GM21367 (cell line): ENCODE measurements around the gene IKZF3.
"Not testable (repeated sequence)": the region's sequence is repeated elsewhere in the genome, so short reads cannot be mapped to it uniquely, and the experiment has no call there.

ENCODE experiments used
- ATAC-seq: cut with Tn5 transposase; IDR thresholded peaks from one replicate; pipeline ENCODE4 v1.9.1; 2021; ENCODE audit not compliant: unreplicated experiment

Gene IKZF3

GRCh38 chr17:39861235-39861634, 2.9 kb downstream of the IKZF3 start:
- ATAC-seq, result no peak

GRCh38 chr17:39855911-39856649, 8.0 kb downstream of the IKZF3 start:
- not testable (repeated sequence) for ATAC-seq

- no peak for ATAC-seq
Observed at GRCh38 chr17:39854909-39855308, 9.2 kb downstream of the IKZF3 start.

DNA sequence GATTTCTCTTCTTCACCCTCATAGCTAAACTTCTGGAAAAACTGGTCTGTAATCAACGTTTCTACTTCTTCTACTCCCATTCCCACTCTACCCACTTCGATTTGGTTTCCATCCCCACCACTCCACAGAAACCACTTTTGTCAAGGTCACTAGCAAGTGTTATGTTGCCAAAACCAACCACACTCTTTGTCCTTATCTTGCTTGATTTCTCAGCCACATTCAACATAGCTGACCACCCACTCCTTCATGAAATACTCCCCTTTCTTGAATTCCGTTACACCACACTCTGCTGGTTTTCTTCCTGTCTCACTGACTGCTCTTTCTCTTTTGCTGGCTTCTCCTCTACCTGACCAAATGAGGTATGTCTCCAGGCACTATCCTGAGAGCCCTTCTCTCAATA, 11.9 kb downstream of the IKZF3 start:
- ATAC-seq, result no peak

DNA sequence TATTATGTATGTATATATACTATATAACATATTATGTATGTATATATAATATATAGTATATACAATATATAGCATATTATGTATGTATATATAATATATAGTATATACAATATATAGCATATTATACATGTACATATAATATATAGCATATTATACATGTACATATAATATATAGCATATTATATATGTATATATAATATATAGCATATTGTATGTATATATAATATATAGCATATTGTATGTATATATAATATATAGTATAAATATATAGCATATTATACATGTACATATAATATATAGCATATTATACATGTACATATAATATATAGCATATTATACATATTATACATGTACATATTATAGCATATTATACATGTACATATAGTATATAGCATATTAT, 13.9 kb downstream of the IKZF3 start:
- not testable (repeated sequence) for ATAC-seq

- no peak for ATAC-seq
Observed at GRCh38 chr17:39848600-39848999, 15.5 kb downstream of the IKZF3 start.

GRCh38 chr17:39846205-39846604, 17.9 kb downstream of the IKZF3 start:
- no peak for ATAC-seq

GRCh38 chr17:39845052-39845846, 18.9 kb downstream of the IKZF3 start:
- ATAC-seq, result no peak

- ATAC-seq, result no peak
Observed at GRCh38 chr17:39841134-39841683, 22.9 kb downstream of the IKZF3 start.

- no peak for ATAC-seq
Observed at GRCh38 chr17:39838784-39839183, 25.3 kb downstream of the IKZF3 start.

DNA sequence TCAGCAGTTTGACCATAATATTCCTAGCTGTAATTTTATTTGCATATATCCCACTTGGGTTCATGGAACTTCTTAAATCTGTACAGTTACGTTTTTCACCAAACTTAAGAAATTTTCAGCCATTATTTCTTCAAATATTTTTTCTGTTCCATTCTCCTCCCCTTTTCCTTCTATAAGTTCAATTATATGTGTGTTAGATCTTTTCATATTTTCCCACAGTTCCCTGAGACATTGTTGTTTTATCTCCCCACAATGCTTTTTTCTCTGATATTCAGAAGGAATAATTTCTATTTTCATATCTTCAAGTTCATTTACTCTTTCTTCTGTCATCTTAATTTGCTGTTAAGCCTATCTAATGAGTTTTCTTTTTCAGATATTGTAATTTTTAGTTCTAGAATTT, 26.1 kb downstream of the IKZF3 start:
- ATAC-seq, result no peak

GRCh38 chr17:39836117-39836516, 28.0 kb downstream of the IKZF3 start:
- no peak for ATAC-seq

DNA sequence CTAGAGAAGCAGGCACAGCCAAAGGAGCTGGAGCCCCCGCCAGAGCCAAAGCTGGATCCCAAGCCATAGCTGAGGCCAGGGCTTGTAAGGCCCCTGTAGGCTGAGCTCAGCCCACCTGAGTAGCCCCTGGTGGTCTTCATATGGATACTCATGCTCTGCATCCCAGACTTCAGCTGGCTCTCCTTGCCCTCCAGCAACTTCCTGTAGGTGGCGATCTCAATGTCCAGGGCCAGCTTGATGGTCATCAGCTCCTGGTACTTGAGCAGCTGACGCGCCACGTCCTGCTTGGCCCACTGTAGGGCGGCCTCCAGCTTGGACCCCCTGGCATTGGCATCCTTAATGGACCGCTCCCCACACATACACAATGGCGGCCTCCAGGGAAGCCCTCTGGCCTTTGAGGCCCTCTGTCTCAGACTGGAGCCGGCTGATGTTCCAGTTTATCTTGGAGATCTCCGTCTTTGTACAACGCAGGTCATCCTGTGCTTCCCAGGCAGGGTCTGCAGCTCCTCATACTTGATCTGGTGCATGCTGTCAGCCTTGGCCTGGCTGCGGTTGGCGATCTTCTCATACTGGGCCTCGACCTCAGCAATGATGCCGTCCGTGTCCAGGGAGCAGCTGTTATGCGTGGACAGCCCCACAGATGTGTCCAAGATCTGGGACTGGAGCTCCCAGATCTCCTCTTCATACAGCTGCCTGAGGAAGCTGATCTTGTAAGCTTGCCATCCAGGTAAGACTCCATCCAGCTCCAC, 28.9 kb downstream of the IKZF3 start:
- no peak for ATAC-seq

- ATAC-seq, result no peak
Observed at GRCh38 chr17:39834017-39834416, 30.1 kb downstream of the IKZF3 start.

- ATAC-seq, result no peak
Observed at GRCh38 chr17:39831588-39831987, 32.5 kb downstream of the IKZF3 start.

DNA sequence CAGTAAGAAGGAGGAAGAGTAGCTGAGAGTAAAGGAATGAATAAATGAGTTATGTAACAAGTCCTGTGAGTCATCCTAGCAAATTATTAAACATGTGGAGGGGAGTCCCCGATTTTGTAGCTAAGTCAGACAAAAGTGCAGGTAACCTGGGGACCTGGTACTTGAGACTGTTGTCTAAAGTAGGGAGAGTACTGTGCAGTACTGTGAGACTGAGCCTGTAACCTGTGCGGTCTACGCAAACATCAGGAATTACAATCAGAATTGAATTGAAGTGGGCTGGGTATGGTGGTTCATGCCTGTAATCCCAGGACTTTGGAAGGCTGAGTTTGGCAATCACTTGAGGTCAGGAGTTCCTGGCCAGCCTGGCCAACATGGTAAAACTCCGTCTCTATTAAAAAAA, 35.7 kb downstream of the IKZF3 start:
- ATAC-seq, result no peak

GRCh38 chr17:39826334-39826733, 37.8 kb downstream of the IKZF3 start:
- ATAC-seq, result no peak

DNA sequence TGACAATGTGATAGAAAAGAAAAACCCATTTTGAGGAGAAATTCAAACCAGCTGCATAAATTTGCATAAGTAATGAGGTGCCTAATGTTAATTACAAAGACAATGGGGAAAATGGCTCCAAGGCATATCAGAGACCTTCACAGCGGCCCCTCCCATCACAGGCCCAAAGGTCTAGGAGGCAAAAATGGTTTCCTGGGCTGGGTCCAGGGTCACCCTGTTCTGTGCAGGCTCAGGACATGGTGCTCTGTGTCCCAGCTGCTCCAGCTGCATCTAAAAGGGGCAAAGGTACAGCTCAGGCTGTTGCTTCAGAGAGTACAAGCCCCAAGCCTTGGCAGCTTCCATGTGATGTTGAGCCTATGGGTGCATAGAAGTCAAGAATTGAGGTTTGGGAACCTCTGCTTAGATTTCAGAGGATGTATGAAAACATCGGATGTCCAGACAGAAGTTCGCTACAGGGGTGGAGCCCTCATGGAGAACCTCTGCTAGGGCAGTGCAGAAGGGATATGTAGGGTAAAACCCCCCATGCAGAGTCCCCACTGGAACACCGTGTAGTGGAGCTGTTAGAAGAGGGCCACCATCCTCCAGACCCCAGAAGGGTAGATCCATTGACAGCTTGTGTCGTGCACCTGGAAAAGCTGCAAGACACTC, 40.6 kb downstream of the IKZF3 start:
- ATAC-seq, result no peak

- no peak for ATAC-seq
Observed at GRCh38 chr17:39822051-39822451, 42.1 kb downstream of the IKZF3 start.

DNA sequence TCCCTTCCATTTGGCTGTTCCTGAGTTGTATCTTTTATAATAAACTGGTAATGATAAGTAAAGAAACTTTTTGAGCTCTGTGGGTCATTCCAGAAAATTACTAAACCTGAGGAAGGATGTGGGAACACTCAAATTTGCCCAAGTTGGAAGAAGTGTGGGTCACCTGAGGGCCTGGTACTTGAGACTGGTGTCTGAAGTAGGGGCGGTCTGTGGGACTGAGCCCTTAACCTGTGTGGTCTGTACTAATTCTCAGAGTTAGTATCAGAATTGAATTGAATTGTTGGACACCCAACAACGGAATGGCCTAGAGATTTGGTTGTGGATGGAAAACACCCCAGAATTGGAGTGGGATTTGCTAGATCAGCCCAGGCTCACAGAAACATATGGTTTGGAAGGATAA, 43.1 kb downstream of the IKZF3 start:
- no peak for ATAC-seq

- no peak for ATAC-seq
Observed at GRCh38 chr17:39820541-39820940, 43.6 kb downstream of the IKZF3 start.
